WERI-Rb-1 (cell line): Measurements from ENCODE around the gene TTLL3.
"Not testable (repeated sequence)": the region's sequence is repeated elsewhere in the genome, so short reads cannot be mapped to it uniquely, and the experiment has no call there.

Experiments used
- DNase-seq: peaks from one replicate; pipeline ENCODE4 v3.0.0-alpha.2; 2020
- H3K27ac ChIP-seq: fragments of 250-450 bp; sonication (Bioruptor Pico); 2 replicates; pipeline ENCODE4 v1.5.1; 2020; ENCODE audit warnings: mild to moderate bottlenecking, moderate library complexity
- H3K27me3 ChIP-seq: fragments of 250-450 bp; sonication (Bioruptor Pico); 2 replicates; pipeline ENCODE4 v1.5.1; 2021; ENCODE audit warnings: mild to moderate bottlenecking, low read depth, moderate library complexity; ENCODE audit not compliant: insufficient read depth, severe bottlenecking
- H3K36me3 ChIP-seq: fragments of 250-450 bp; sonication (Bioruptor Pico); 2 replicates; pipeline ENCODE4 v1.5.1; 2020; ENCODE audit warnings: mild to moderate bottlenecking, moderate library complexity
- H3K4me3 ChIP-seq: 2 replicates; pipeline ENCODE4 v1.5.1; 2011; ENCODE audit warnings: low read depth, mild to moderate bottlenecking, control low read depth, low read length
- H3K9me3 ChIP-seq: fragments of 250-450 bp; sonication (Bioruptor Pico); 2 replicates; pipeline ENCODE4 v1.5.1; 2021; ENCODE audit warnings: mild to moderate bottlenecking, moderate library complexity; ENCODE audit not compliant: severe bottlenecking
- TF ChIP-seq, protein P1 (sequence below): IDR thresholded peaks from 2 replicates; pipeline ENCODE4 v1.5.1; 2011; ENCODE audit warnings: low read depth, mild to moderate bottlenecking, control low read depth, inconsistent platforms, low read length

Gene TTLL3

DNA sequence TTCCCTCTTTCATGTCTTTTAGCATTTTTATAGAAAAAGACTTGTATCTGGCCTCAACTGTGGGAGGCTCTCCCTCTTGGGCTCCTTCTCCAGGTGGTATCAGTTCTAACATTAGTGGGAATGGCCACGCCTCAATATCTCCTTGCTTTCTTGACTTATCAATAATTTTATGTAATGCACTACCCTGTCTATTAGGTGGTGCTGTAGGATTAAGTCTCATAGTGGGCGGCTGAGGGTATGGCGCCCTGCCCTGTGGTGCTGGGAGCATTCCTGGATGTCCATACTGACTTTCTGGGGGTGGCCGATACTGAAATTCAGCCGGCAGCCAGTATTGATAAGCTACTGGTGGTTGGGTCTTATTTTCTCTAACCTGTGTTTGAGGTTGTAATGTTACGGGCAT lies 42.5 kb downstream of the TTLL3 start:
- Histone ChIP-seq H3K27ac (no peak overlapping the region), H3K36me3 (no peaks in the 10 kb centered on the region), H3K27me3 (no peaks in the 10 kb centered on the region), H3K9me3 (no peaks in the 10 kb centered on the region), H3K4me3 (no peak overlapping the region)
- DNase-seq, result no peak
- TF ChIP-seq, protein P1, sequence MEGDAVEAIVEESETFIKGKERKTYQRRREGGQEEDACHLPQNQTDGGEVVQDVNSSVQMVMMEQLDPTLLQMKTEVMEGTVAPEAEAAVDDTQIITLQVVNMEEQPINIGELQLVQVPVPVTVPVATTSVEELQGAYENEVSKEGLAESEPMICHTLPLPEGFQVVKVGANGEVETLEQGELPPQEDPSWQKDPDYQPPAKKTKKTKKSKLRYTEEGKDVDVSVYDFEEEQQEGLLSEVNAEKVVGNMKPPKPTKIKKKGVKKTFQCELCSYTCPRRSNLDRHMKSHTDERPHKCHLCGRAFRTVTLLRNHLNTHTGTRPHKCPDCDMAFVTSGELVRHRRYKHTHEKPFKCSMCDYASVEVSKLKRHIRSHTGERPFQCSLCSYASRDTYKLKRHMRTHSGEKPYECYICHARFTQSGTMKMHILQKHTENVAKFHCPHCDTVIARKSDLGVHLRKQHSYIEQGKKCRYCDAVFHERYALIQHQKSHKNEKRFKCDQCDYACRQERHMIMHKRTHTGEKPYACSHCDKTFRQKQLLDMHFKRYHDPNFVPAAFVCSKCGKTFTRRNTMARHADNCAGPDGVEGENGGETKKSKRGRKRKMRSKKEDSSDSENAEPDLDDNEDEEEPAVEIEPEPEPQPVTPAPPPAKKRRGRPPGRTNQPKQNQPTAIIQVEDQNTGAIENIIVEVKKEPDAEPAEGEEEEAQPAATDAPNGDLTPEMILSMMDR, result no peak

DNA sequence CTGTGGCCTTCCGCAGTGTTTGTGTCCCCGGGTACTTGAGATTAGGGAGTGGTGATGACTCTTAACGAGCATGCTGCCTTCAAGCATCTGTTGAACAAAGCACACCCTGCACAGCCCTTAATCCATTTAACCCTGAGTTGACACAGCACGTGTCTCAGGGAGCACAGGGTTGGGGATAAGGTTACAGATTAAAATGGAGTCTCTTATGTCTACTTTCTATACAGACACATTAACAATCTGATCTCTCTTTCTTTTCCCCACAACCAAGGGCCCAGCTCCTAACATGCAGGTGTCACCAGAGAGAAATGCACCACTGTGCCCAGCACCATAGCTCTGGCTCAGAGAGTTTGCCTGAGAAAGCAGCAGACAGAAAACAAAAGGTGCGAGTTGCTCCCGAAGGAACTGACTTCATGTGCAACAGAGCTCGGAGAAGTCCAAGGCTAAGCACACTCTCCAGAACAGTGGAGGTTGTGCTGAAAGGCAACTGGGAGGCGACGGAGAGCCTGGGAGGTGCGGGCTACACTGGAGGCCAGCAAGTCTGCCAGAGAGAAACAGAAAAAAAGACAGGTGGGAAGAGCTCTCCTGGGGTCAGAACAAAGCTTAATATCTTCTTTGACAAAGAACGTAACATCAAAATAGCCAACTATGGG lies 44.4 kb downstream of the TTLL3 start:
- H3K27me3 ChIP-seq, H3K9me3 ChIP-seq, H3K4me3 ChIP-seq, H3K36me3 ChIP-seq: not testable (repeated sequence)
- peak; percentile 79 for DNase-seq
- peak overlapping the region; percentile 91 for H3K27ac ChIP-seq

DNA sequence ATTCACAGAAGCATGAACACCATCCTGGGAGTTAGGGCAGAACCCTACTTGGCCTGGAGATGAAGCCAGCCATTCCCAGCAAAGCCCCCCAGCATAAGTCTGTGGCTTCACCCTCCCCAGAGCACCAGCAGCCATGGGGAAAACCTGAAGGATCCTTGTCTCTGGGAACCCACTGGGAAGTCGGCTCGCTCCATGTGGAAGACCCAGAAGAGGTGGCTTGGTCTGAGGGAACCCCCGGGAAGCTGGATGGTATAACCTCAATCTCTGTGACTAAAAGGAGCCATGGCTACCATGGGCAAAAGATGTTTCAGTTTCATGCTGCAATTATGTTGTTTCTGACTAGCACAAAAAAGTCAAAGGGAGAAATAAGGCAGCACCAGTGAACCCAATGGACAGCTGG lies 45.5 kb downstream of the TTLL3 start:
- no peaks in the 10 kb centered on the region for H3K9me3 ChIP-seq
- H3K4me3 ChIP-seq, result no peak overlapping the region
- peak; percentile 20 for DNase-seq
- H3K27me3 ChIP-seq, result no peaks in the 10 kb centered on the region
- TF ChIP-seq, protein P1, result no peak
- peak overlapping the region; percentile 91 for H3K27ac ChIP-seq
- H3K36me3 ChIP-seq, result no peaks in the 10 kb centered on the region

DNA sequence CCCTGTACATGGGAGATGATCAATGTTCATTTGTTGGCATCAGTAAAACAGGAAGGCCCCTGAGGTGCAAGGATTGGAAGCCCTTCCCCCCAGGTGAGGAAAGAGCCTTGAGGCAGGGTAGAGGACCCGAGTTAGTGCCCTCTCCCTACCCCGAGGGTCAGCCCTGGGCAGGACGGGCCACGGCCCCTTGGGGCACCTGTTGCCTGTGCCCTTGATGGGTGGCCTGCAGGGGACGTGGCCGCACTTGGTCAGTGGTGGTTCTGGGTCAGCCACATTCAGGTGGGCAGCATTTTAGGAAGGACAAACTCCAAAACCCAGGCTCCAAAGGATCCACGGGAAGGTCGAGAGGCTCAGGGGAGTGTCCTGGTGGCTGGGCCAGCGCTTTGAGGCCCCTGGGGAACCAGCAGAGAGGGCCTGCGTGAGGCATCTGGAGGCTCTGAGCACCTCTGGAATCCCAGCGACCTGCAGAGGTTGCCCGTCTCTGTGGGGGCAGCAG lies 49.5 kb downstream of the TTLL3 start:
- TF ChIP-seq, protein P1, result no peak
- Histone ChIP-seq H3K4me3 (no peak overlapping the region), H3K9me3 (no peaks in the 10 kb centered on the region), H3K27me3 (no peaks in the 10 kb centered on the region), H3K27ac (no peak overlapping the region), H3K36me3 (no peaks in the 10 kb centered on the region)
- DNase-seq, result no peak

DNA sequence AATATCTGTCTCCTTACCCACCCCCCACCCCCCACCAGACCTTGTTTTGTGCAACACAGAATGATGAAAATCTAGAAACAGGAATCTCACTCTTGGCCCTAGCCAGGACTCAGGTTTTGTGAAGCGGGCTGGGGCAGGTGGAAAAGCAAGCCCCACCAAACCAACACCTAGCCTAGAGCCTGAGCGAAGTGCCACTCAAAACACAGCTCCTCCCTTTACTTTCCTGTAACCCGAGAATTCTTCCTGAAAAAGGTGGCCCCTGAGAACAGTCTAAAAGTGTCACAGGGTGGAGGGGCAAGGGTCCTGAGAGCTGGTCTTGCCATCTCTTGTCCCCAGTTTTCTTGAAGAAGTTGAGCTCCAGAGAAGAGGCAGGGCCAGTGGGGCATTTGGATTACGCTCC lies 51.1 kb downstream of the TTLL3 start:
- H3K27me3 ChIP-seq, result no peaks in the 10 kb centered on the region
- H3K9me3 ChIP-seq, result no peaks in the 10 kb centered on the region
- no peak overlapping the region for H3K4me3 ChIP-seq
- no peaks in the 10 kb centered on the region for H3K36me3 ChIP-seq
- no peak overlapping the region for H3K27ac ChIP-seq
- DNase-seq, result no peak
- TF ChIP-seq, protein P1, result no peak

DNA sequence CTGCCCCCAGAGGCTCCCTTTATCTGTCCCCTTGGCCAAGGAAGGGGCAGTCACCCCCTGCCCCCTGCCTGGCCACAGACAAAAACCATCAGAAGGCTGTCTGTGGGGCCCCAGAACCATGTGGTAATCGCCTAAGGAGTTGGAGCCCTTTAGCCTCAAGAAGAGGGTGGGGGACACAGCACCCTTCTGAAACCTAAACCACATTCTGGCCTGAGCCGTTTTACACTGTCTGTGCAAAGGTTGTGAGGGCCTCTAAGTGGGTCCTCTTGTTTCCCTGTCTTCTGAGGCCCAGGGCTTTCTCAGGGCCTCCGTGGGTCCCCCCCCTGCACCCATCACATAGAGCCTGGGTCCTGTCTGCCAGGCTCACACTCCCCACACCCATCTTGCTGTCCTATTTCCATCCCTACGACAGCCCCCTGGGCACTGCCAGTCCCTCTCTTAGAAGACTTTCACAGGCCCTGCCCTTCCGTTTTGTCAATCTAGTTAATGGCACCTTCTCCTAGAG lies 51.6 kb downstream of the TTLL3 start:
- Histone ChIP-seq H3K9me3 (no peaks in the 10 kb centered on the region), H3K27me3 (no peaks in the 10 kb centered on the region), H3K4me3 (no peak overlapping the region), H3K27ac (no peak overlapping the region), H3K36me3 (no peaks in the 10 kb centered on the region)
- TF ChIP-seq, protein P1, result no peak
- no peak for DNase-seq
